ENCODE data around the gene BEND3. TPM values are rescaled to one million over a fixed set of nuclear protein-coding genes. Genes with fewer than 3 reads are reported as not detected.

BEND3 gene
- total RNA-seq, 4 donors from 2014 or later, result 1.5 to 9.1 (median 3.4) TPM

- intact Hi-C loops (cut with DNase I; ENCODE audit: low total_unique reads), result no loop called here
- no peak for DNase-seq
- Histone ChIP-seq H3K9me3 (no peaks in the 10 kb centered on the region), H3K27ac (no peak overlapping the region), H3K27me3 (no peaks in the 10 kb centered on the region), H3K4me1 (no peaks in the 10 kb centered on the region), H3K4me3 (no peak overlapping the region), H3K36me3 (no peaks in the 10 kb centered on the region)
- TF ChIP-seq CTCF (IDR thresholded peaks at IDR 0.05), result no peak
- TF ChIP-seq POLR2A (IDR thresholded peaks at IDR 0.05), result no peak
Observed at GRCh38 chr6:107070686-107071085, 44.6 kb downstream of the BEND3 start.

- no peak for DNase-seq
- H3K27ac ChIP-seq, result no peak overlapping the region
- TF ChIP-seq POLR2A (IDR thresholded peaks at IDR 0.05) (no peak), CTCF (IDR thresholded peaks at IDR 0.05) (no peak)
Observed at GRCh38 chr6:107069631-107070548, 45.4 kb downstream of the BEND3 start.

GRCh38 chr6:107068691-107069630 is 46.4 kb downstream of the BEND3 start:
- DNase-seq, result no peak
- TF ChIP-seq CTCF (IDR thresholded peaks at IDR 0.05) (no peak), POLR2A (IDR thresholded peaks at IDR 0.05) (no peak)
- Histone ChIP-seq H3K27ac (no peak overlapping the region), H3K4me1 (no peaks in the 10 kb centered on the region), H3K27me3 (no peaks in the 10 kb centered on the region), H3K4me3 (no peak overlapping the region), H3K36me3 (no peaks in the 10 kb centered on the region), H3K9me3 (no peaks in the 10 kb centered on the region)
- intact Hi-C loops (cut with DNase I; ENCODE audit: low total_unique reads), result no loop called here

More at GRCh38 chr6:107069631-107070548, 45.4 kb downstream of the BEND3 start:
- Histone ChIP-seq H3K27me3 (no peaks in the 10 kb centered on the region), H3K36me3 (no peaks in the 10 kb centered on the region), H3K4me1 (no peaks in the 10 kb centered on the region), H3K4me3 (no peak overlapping the region), H3K9me3 (no peaks in the 10 kb centered on the region)
- intact Hi-C loops (cut with DNase I; ENCODE audit: low total_unique reads), result no loop called here

GRCh38 chr6:107066697-107067659 is 48.3 kb downstream of the BEND3 start:
- Histone ChIP-seq H3K4me1 (no peaks in the 10 kb centered on the region), H3K36me3 (no peaks in the 10 kb centered on the region), H3K27ac (no peak overlapping the region), H3K4me3 (no peak overlapping the region), H3K9me3 (no peaks in the 10 kb centered on the region), H3K27me3 (no peaks in the 10 kb centered on the region)
- TF ChIP-seq CTCF (IDR thresholded peaks at IDR 0.05) (no peak), POLR2A (IDR thresholded peaks at IDR 0.05) (no peak)
- no peak for DNase-seq
- intact Hi-C loops (cut with DNase I; ENCODE audit: low total_unique reads), result no loop called here
